ENCODE data around the gene SBNO1.

DNA sequence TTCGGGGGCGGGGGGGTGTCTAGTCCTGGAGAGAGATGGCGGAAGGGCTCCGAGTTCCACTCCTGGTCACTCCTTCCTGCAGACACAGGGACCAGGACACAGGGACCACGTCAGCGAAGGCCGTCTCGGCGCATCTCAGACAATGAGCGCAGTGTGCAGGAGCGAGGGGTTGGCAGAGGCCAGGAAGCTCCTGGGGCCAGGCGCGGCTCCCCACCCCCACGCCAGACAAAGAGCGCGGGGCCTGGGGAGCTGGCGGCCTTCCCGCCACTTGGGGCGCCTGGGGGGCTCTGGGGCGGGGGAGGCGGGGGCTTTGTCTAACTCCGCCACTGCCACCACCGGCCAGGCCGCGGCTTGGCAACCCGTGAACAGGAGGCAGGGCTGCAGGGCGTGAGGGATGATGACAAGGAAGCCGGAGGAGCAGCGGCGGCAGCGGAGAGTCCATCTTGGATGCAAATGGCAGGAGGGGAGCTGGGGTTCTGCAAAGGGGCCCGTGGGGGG, 95.2 kb downstream of the SBNO1 start:
- TF ChIP-seq, protein P1, sequence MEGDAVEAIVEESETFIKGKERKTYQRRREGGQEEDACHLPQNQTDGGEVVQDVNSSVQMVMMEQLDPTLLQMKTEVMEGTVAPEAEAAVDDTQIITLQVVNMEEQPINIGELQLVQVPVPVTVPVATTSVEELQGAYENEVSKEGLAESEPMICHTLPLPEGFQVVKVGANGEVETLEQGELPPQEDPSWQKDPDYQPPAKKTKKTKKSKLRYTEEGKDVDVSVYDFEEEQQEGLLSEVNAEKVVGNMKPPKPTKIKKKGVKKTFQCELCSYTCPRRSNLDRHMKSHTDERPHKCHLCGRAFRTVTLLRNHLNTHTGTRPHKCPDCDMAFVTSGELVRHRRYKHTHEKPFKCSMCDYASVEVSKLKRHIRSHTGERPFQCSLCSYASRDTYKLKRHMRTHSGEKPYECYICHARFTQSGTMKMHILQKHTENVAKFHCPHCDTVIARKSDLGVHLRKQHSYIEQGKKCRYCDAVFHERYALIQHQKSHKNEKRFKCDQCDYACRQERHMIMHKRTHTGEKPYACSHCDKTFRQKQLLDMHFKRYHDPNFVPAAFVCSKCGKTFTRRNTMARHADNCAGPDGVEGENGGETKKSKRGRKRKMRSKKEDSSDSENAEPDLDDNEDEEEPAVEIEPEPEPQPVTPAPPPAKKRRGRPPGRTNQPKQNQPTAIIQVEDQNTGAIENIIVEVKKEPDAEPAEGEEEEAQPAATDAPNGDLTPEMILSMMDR (IDR thresholded peaks at IDR 0.05): no peak
- TF ChIP-seq, protein P2, sequence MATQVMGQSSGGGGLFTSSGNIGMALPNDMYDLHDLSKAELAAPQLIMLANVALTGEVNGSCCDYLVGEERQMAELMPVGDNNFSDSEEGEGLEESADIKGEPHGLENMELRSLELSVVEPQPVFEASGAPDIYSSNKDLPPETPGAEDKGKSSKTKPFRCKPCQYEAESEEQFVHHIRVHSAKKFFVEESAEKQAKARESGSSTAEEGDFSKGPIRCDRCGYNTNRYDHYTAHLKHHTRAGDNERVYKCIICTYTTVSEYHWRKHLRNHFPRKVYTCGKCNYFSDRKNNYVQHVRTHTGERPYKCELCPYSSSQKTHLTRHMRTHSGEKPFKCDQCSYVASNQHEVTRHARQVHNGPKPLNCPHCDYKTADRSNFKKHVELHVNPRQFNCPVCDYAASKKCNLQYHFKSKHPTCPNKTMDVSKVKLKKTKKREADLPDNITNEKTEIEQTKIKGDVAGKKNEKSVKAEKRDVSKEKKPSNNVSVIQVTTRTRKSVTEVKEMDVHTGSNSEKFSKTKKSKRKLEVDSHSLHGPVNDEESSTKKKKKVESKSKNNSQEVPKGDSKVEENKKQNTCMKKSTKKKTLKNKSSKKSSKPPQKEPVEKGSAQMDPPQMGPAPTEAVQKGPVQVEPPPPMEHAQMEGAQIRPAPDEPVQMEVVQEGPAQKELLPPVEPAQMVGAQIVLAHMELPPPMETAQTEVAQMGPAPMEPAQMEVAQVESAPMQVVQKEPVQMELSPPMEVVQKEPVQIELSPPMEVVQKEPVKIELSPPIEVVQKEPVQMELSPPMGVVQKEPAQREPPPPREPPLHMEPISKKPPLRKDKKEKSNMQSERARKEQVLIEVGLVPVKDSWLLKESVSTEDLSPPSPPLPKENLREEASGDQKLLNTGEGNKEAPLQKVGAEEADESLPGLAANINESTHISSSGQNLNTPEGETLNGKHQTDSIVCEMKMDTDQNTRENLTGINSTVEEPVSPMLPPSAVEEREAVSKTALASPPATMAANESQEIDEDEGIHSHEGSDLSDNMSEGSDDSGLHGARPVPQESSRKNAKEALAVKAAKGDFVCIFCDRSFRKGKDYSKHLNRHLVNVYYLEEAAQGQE (IDR thresholded peaks at IDR 0.05; ENCODE audit: insufficient read depth in 1 of 2, low read depth in 2 of 2, low read length in 1 of 2): no peak
- no peak for TF ChIP-seq POLR2AphosphoS5 (IDR thresholded peaks at IDR 0.05; ENCODE audit: low read depth, low read length)
- no peak for TF ChIP-seq SIN3A (IDR thresholded peaks at IDR 0.05; ENCODE audit: borderline replicate concordance, insufficient read depth, low read depth, low read length)

All from Panc1 (cell line).